C4-2B (cell line): Measurements from ENCODE around the gene PRUNE2.

Source experiments
- CTCF ChIP-seq: fragments of 450-650 bp; conservative IDR thresholded peaks from 2 replicates; pipeline ENCODE4 v1.5.1; 2017; ENCODE audit warnings: mild to moderate bottlenecking
- ZFX ChIP-seq: fragments of 450-650 bp; IDR thresholded peaks from 2 replicates; pipeline ENCODE4 v1.6.1; 2017

GRCh38 chr9:76886318-76886717 lies 19.6 kb downstream of the PRUNE2 start:
- TF ChIP-seq CTCF (no peak), ZFX (no peak)
